HG03103 (cell line): ENCODE data around the gene PTPRK.

Experiments used
- ATAC-seq: cut with Tn5 transposase; IDR thresholded peaks from one replicate; pipeline ENCODE4 v1.9.1; 2021; ENCODE audit warnings: low read depth; ENCODE audit not compliant: unreplicated experiment

Gene PTPRK

GRCh38 chr6:128307671-128308070, 212.7 kb downstream of the PTPRK start:
- ATAC-seq = no peak

- ATAC-seq = no peak
Observed at GRCh38 chr6:128305976-128306375, 214.4 kb downstream of the PTPRK start.

DNA sequence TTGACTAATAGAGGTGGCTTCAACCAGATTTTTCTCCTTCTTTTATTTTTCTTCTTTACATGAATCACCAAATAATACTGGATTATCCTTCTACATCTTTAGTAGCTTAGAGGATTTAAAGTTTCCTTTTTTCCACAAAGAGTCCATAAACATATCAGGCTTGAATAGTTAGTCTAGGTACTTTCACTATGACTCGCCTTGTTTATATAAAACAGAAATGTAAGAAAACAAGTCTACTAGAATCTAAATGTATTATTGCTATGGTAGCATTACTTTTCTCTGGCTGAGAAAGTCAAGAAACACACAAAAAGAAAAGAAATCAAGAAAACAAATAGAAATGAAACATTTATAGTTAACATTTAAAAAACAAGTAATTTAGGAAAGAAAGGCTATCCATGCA, 215.2 kb downstream of the PTPRK start:
- no peak for ATAC-seq

DNA sequence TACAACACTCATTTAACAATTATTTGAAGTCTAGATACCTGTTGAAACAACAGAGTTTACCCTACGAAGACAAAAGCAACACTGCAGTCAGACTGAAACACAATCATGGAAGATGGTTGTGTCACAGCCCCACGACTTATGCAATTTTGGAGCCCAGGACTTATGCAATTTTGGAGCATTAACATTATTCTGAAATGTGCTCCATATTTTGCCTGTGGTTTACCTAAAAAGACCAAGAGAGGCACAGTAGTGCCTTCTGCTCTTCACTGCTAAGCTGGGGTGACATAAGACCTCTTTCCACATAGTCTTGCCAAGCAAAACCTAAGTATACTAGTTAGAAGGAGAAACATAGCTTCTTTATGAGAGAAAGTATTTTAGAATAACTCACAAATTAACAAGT, 216.5 kb downstream of the PTPRK start:
- ATAC-seq = no peak

GRCh38 chr6:128302942-128303341, 217.5 kb downstream of the PTPRK start:
- ATAC-seq = no peak

DNA sequence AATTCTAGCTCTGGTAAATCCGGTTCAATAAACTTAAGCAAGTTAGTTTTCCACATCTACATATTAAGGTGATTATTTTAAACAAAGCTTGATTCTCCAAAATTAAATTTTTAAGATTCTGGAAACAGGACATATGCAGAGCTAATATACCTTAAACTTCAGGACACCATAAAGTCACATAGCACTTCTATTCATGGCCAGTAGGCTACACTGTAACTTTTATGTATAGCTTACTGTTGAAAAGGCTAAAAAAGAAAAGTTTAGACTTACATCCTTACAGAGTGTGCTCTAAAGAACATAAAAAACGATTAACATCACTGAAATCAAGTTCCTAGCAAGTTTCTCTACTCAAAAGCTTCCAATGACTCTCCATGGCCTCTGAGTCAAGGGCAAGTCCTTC, 224.7 kb downstream of the PTPRK start:
- ATAC-seq = no peak

GRCh38 chr6:128290221-128290620, 230.2 kb downstream of the PTPRK start:
- ATAC-seq = no peak

GRCh38 chr6:128284128-128284527, 236.3 kb downstream of the PTPRK start:
- ATAC-seq = no peak

GRCh38 chr6:128282961-128283360, 237.4 kb downstream of the PTPRK start:
- no peak for ATAC-seq

DNA sequence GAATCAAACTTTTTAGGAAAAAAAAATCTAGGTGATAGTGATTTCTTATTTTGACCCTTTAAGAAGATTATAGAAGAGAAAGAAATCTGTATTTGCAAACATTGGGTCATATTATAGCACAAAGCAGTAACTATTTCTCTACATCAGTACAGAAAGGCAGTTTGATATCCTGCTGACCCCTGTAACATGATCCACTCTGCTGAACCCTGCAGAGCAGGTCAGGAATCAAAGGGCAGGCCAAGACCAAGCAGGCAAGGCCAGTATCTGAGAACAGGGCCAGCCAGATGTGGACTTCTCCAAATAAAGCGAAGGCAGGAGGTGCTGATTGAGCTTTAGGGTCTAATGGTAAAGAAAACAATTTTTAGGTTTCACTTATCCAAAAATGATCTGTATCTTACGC, 239.4 kb downstream of the PTPRK start:
- no peak for ATAC-seq

DNA sequence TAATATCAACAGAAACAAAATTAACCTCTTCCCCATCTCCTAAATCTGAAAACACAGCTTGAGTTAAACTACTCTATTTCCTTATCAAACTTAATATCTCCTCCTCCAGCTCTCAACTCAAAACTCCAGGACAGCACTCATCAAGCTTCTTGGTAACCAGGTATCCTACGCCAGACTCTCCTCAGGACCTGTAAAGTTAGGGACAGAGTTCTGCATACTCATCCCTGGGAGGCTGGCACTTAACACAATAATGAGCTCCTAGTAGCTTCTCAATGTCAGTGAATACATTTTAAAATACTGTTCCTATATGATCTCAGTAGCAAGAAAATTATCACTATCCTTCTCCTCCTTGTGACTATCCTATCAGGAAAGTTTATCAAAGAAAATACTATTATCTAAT, 240.3 kb downstream of the PTPRK start:
- ATAC-seq = no peak

GRCh38 chr6:128278836-128279235, 241.6 kb downstream of the PTPRK start:
- no peak for ATAC-seq

DNA sequence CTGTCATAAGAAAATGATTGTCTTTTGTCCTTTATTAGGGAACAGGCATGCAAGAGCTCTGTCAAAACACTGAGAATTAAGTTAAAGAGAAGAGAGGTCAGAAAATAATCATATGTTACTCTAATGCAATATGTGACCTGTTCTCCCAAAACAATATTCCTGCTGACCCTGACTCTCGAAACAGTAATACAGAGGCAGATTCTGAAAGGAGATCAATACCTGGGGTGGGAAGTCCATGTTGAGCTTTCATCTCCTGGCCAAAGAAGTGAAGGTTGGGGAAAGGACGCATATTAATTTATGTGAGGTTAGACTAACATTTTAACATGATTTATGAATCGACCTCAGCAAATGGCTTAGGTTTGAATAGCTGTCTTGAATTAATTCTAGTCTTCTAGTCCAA, 243.0 kb downstream of the PTPRK start:
- no peak for ATAC-seq

- no peak for ATAC-seq
Observed at GRCh38 chr6:128276311-128276710, 244.1 kb downstream of the PTPRK start.

DNA sequence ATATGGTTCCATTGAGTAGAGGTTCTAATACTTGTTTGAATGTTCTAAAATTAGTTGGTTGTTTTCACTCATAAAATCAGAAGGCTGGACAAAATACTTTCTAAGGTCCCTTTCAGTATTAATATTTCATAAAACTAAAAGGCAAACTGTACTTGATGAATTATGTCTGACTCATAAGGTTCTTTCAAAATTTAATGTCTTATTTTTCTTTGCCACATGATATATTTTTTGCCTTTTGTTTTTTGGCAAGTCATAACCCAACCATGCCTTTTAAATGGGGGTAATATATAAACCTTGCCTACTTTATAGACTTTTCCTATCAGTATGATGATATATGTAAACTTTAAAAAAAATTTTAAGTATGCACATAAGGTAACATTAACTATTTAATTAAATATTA, 244.7 kb downstream of the PTPRK start:
- no peak for ATAC-seq

GRCh38 chr6:128275030-128275429, 245.4 kb downstream of the PTPRK start:
- ATAC-seq = no peak

- no peak for ATAC-seq
Observed at GRCh38 chr6:128271527-128271926, 248.9 kb downstream of the PTPRK start.

GRCh38 chr6:128271011-128271410, 249.4 kb downstream of the PTPRK start:
- ATAC-seq = no peak

- ATAC-seq = no peak
Observed at GRCh38 chr6:128266946-128267345, 253.5 kb downstream of the PTPRK start.

DNA sequence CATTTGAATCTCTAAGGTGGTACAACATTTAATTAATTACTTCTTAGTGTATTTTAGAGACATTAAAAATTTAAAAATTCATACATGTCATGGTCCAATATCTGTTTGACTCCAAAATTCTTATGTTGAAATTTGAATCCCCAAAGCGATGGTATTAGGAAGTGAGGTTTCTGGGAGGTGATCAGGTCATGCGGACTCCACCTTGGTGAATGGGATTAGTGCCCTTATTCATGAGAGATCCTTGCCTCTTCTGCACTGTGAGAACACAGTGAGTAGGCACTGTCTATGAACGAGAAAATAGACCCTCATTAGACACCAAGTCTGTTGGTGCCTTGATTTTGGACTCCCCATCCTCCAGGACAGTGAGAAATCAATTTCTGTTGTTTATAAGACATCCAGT, 254.7 kb downstream of the PTPRK start:
- no peak for ATAC-seq

GRCh38 chr6:128259730-128260685, 260.4 kb downstream of the PTPRK start:
- ATAC-seq = peak; percentile 37

DNA sequence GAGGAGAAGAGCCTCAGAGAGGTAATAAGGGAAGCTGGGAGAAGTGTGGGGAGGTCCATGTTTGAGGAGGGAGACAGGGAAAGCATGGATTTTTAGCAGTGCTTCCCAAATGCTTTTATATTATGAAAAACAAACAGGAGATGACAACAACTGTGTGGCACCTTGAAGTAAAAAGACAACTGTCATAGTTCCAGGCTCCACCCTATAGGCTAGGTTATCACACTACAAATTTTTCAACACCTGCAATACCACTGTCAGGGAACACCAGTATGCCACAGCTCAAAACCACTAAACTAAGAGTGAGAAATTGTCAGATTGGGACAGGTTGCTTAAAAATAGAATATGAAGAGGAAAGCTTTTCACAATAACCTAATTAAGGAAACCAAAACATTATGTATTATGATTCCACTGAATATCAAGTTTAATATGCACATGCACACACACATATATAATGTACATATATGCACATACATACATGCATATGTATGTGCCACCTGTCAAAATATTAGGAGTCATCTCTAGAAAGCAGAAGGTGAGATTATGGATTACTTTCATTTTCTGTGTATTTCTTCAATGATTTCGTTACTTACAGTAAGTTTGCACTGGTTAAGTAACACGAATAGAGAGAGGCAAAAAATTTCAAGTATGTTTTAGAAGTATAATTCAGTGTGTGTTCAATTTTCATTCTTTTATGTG, 261.2 kb downstream of the PTPRK start:
- peak; percentile 93 for ATAC-seq
